GM23338 (cell line): ENCODE data around the gene CDK14. TPM values are rescaled to one million over a fixed set of nuclear protein-coding genes. Genes with fewer than 3 reads are reported as not detected.
A peak's percentile ranks its signal among the peaks of the same experiment; 100 is the strongest.

Experiments
- ATAC-seq: fragments of 200-7000 bp; cut with Tn5 transposase; 3 replicates; pipeline ENCODE4 v1.9.1; 2020
- DNase-seq: peaks from one replicate; pipeline ENCODE4 v3.0.0-alpha.2; 2015; ENCODE audit warnings: low spot score
- H2AFZ ChIP-seq: fragments of 200-600 bp; sonication (generic); 2 replicates; pipeline ENCODE4 v1.8.0; 2016; ENCODE audit warnings: antibody characterized with exemption, mild to moderate bottlenecking, moderate library complexity
- H3F3A ChIP-seq: fragments of 200-600 bp; sonication (generic); replicated peaks from 2 replicates; pipeline ENCODE4 v1.8.0; 2017; ENCODE audit warnings: antibody characterized with exemption, mixed run types, low read depth
- H3K27ac ChIP-seq: fragments of 200-600 bp; sonication (generic); 2 replicates; pipeline ENCODE4 v1.6.1; 2016; ENCODE audit warnings: low read depth
- H3K27me3 ChIP-seq: fragments of 200-600 bp; sonication (generic); 2 replicates; pipeline ENCODE4 v1.8.0; 2016; ENCODE audit warnings: mild to moderate bottlenecking, mixed run types, moderate library complexity; ENCODE audit not compliant: insufficient read depth
- H3K36me3 ChIP-seq: fragments of 200-600 bp; sonication (generic); 2 replicates; pipeline ENCODE4 v1.8.0; 2016; ENCODE audit warnings: mild to moderate bottlenecking; ENCODE audit not compliant: insufficient read depth
- H3K4me1 ChIP-seq: fragments of 200-600 bp; sonication (generic); 2 replicates; pipeline ENCODE4 v1.8.0; 2016; ENCODE audit warnings: mild to moderate bottlenecking, moderate library complexity; ENCODE audit not compliant: insufficient read depth
- H3K4me2 ChIP-seq: fragments of 200-600 bp; sonication (generic); 2 replicates; pipeline ENCODE4 v1.7.1; 2017; ENCODE audit warnings: mixed run types
- H3K4me3 ChIP-seq: fragments of 200-600 bp; sonication (generic); 2 replicates; pipeline ENCODE4 v1.6.1; 2016; ENCODE audit warnings: mixed run types
- H3K79me2 ChIP-seq: fragments of 200-600 bp; sonication (generic); replicated peaks from 2 replicates; pipeline ENCODE4 v1.8.0; 2017; ENCODE audit warnings: mild to moderate bottlenecking; ENCODE audit not compliant: insufficient read depth
- H3K9me2 ChIP-seq: fragments of 200-600 bp; sonication (generic); 2 replicates; pipeline ENCODE4 v1.8.0; 2017; ENCODE audit not compliant: insufficient read depth
- H4K20me1 ChIP-seq: fragments of 200-600 bp; sonication (generic); replicated peaks from 2 replicates; pipeline ENCODE4 v1.8.0; 2017; ENCODE audit warnings: mild to moderate bottlenecking; ENCODE audit not compliant: insufficient read depth
- H3K27ac Mint-ChIP-seq: 2 replicates; pipeline ENCODE4 v1.8.0; 2020; ENCODE audit warnings: inconsistent platforms, mild to moderate bottlenecking, moderate library complexity, mixed read lengths
- H3K27me3 Mint-ChIP-seq: 3 replicates; pipeline ENCODE4 v1.8.0; 2022; ENCODE audit warnings: low read depth, mild to moderate bottlenecking, moderate library complexity, mixed read lengths, inconsistent platforms; ENCODE audit not compliant: insufficient read depth, poor library complexity
- H3K36me3 Mint-ChIP-seq: 3 replicates; pipeline ENCODE4 v1.8.0; 2021; ENCODE audit warnings: low read depth, mild to moderate bottlenecking, inconsistent platforms, moderate library complexity, mixed read lengths
- H3K4me1 Mint-ChIP-seq: 3 replicates; pipeline ENCODE4 v1.8.0; 2020; ENCODE audit warnings: mild to moderate bottlenecking, inconsistent platforms, mixed read lengths
- H3K4me3 Mint-ChIP-seq: 3 replicates; pipeline ENCODE4 v1.8.0; 2021; ENCODE audit warnings: moderate library complexity, mild to moderate bottlenecking, inconsistent platforms, mixed read lengths
- H3K9me3 Mint-ChIP-seq: 3 replicates; pipeline ENCODE4 v1.8.0; 2020; ENCODE audit warnings: moderate library complexity, mild to moderate bottlenecking, inconsistent platforms, mixed read lengths
- CREB1 ChIP-seq: fragments of 250-450 bp; sonication (Bioruptor Pico); IDR thresholded peaks from 2 replicates; pipeline ENCODE4 v1.5.0; 2020; ENCODE audit warnings: low read depth, mild to moderate bottlenecking, moderate library complexity
- CTCF ChIP-seq, 2 experiments: fragments of 200-600 bp in 1 of 2; sonication (generic) in 1 of 2; conservative IDR thresholded peaks; 2 replicates each; pipeline versions ENCODE4 v1.5.1 to v1.6.1; 2016 to 2017; ENCODE audit warnings: antibody characterized with exemption in 2 of 2, low read depth in 2 of 2, mild to moderate bottlenecking in 2 of 2, moderate library complexity in 1 of 2
- EZH2phosphoT487 ChIP-seq: fragments of 200-600 bp; sonication (generic); IDR thresholded peaks from one replicate; pipeline ENCODE4 v1.8.1; 2018; ENCODE audit warnings: antibody characterized with exemption; ENCODE audit not compliant: unreplicated experiment
- JUNB ChIP-seq: IDR thresholded peaks from one replicate; pipeline ENCODE4 v1.6.1; 2016; ENCODE audit warnings: antibody characterized with exemption; ENCODE audit not compliant: unreplicated experiment
- NANOG ChIP-seq: IDR thresholded peaks from 2 replicates; pipeline ENCODE4 v1.6.1; 2016; ENCODE audit warnings: antibody characterized with exemption, borderline replicate concordance
- REST ChIP-seq: IDR thresholded peaks from one replicate; pipeline ENCODE4 v1.6.1; 2018; ENCODE audit warnings: antibody characterized with exemption; ENCODE audit not compliant: unreplicated experiment
- ZNF114 ChIP-seq: fragments of 250-450 bp; sonication (Bioruptor Pico); IDR thresholded peaks from 2 replicates; pipeline ENCODE4 v1.5.0; 2020; ENCODE audit warnings: mild to moderate bottlenecking, moderate library complexity
- ZNF331 ChIP-seq: fragments of 250-450 bp; sonication (Bioruptor Pico); IDR thresholded peaks from 2 replicates; pipeline ENCODE4 v1.5.0; 2020; ENCODE audit warnings: low read depth, mild to moderate bottlenecking, moderate library complexity
- polyA plus RNA-seq: library from polyadenylated mRNA; unstranded; fragments of >200 nt; fragmentation: Nextera tagmentation; extraction: Ambion mirVana; gene quantifications from 2 replicates; pipeline ENCODE4 v1.2.1, GENCODE V29; 2016
- total RNA-seq: library from RNA; depleted of rRNA; stranded (reverse); fragments of >200 nt; shearing (Covaris generic); gene quantifications from 2 replicates; pipeline ENCODE4 v1.2.3, GENCODE V29; 2014
- TF ChIP-seq, protein P1 (sequence below): IDR thresholded peaks from 2 replicates; pipeline ENCODE4 v1.6.1; 2016; ENCODE audit warnings: antibody characterized with exemption

Gene CDK14
- total and polyA plus RNA-seq, 2 experiments from 2014 or later = 11.2 to 24.0 TPM

DNA sequence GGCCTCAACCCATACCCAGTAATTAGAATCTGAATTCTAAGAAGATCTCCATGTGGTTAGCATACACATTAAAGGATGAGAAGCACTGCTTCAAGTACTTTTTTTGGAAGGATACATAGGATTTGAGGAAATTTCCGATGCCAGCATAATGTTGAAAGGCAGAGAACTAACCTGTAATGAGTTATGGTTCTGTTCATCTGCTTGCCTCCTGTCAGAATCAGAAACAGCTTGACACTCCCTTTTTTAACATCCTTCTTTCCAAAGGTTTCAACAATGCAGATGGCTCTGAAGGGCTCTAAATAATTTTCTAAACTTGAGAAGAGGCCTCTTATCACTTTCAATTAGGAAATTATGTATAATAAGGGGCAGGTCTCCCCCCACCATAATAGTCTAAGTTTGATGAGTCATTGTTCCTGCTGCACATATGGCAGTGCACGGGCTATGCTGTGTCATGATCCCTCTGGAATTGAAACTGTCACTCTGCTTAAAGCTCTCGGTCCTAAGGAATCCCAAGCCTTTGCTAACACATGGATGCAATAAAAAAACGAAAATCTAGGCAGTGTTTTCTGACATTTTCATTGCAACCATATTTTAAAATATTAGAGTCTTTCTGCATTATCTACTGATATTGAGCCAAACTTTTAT is 376.9 kb downstream of the CDK14 start:
- Mint-ChIP-seq H3K27me3 (peaks cover 1% of the 10 kb centered on the region), H3K4me1 (peaks cover 22% of the 10 kb centered on the region), H3K36me3 (peaks cover 53% of the 10 kb centered on the region), H3K4me3 (no peak overlapping the region), H3K9me3 (peaks cover 51% of the 10 kb centered on the region), H3K27ac (peak overlapping the region; percentile 91)
- Histone ChIP-seq H3K4me2 (no peak overlapping the region), H3K4me1 (0 out of 2 replicates have a peak, but pooled peaks cover 12% of the 10 kb centered on the region), H3K27ac (no peak overlapping the region), H3K27me3 (no peaks in the 10 kb centered on the region), H2AFZ (no peak overlapping the region), H3K4me3 (no peak overlapping the region), H3K36me3 (peaks cover 21% of the 10 kb centered on the region; the same call in 1 of the 2 replicates), H3K9me2 (no peaks in the 10 kb centered on the region), H3F3A (no peaks in the 10 kb centered on the region), H4K20me1 (no peaks in the 10 kb centered on the region), H3K79me2 (no peaks in the 10 kb centered on the region)
- no peak for TF ChIP-seq ZNF114 (CRISPR knock-in tag)
- ATAC-seq (no peak), DNase-seq (no peak)

DNA sequence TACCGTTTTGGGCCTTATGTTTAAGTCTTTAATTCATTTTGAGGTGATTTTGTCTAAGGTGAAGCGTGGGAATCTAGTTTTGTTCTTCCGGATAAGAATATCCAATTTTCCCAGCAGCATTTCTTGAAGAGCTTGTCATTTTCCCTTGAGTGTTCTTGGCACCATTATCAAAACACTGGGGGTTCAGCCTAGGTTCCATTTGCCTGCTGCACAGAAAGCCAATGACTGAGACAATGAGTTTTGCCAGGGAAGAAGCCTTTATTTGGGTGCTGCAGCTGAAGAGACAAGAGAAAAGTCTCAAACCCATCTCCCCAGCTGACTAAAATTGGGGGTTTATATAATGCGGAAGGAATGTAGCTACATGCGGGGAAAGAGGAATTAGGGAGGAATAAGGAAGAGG is 380.9 kb downstream of the CDK14 start:
- Histone ChIP-seq H3K4me1 (0 out of 2 replicates have a peak, but pooled peaks cover 4% of the 10 kb centered on the region), H3K27me3 (no peaks in the 10 kb centered on the region), H3F3A (no peaks in the 10 kb centered on the region), H2AFZ (no peak overlapping the region), H3K4me3 (no peak overlapping the region), H3K79me2 (no peaks in the 10 kb centered on the region), H3K36me3 (peaks cover 21% of the 10 kb centered on the region; the same call in 1 of the 2 replicates), H3K9me2 (no peaks in the 10 kb centered on the region), H4K20me1 (no peaks in the 10 kb centered on the region; the same call in 1 of the 2 replicates), H3K4me2 (no peak overlapping the region), H3K27ac (no peak overlapping the region)
- H3K4me3 Mint-ChIP-seq = no peak overlapping the region
- H3K27ac Mint-ChIP-seq = no peak overlapping the region
- peaks cover 62% of the 10 kb centered on the region for H3K36me3 Mint-ChIP-seq
- H3K27me3 Mint-ChIP-seq = peaks cover 1% of the 10 kb centered on the region
- DNase-seq (no peak), ATAC-seq (no peak)
- peaks cover 59% of the 10 kb centered on the region for H3K9me3 Mint-ChIP-seq
- peaks cover 7% of the 10 kb centered on the region for H3K4me1 Mint-ChIP-seq
- no peak for TF ChIP-seq NANOG
- TF ChIP-seq, protein P1, sequence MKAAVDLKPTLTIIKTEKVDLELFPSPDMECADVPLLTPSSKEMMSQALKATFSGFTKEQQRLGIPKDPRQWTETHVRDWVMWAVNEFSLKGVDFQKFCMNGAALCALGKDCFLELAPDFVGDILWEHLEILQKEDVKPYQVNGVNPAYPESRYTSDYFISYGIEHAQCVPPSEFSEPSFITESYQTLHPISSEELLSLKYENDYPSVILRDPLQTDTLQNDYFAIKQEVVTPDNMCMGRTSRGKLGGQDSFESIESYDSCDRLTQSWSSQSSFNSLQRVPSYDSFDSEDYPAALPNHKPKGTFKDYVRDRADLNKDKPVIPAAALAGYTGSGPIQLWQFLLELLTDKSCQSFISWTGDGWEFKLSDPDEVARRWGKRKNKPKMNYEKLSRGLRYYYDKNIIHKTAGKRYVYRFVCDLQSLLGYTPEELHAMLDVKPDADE = no peak
- no peak for TF ChIP-seq EZH2phosphoT487
- TF ChIP-seq CTCF (conservative IDR thresholded peaks at IDR 0.05; ENCODE audit: low read depth in 2 of 2) = no peak
- no peak for TF ChIP-seq JUNB
- no peak for TF ChIP-seq ZNF114 (CRISPR knock-in tag)
- no peak for TF ChIP-seq ZNF331 (CRISPR knock-in tag)
- TF ChIP-seq REST = no peak
- TF ChIP-seq CREB1 = no peak
